Lower leg skin (tissue), 4 donors: Measurements from ENCODE around the gene FAM228B. TPM values are rescaled to one million over a fixed set of nuclear protein-coding genes. Genes with fewer than 3 reads are reported as not detected.

Experiments used
- DNase-seq, 2 donors: peaks; one replicate each; pipeline ENCODE4 v3.0.0-alpha.2; 2019; ENCODE audit warnings: low spot score in 2 of 2
- H3K4me3 ChIP-seq: fragments of 200-600 bp; sonication (generic); 2 replicates; pipeline ENCODE4 v1.5.1; 2017; ENCODE audit warnings: mild to moderate bottlenecking, low read depth; ENCODE audit not compliant: poor library complexity, severe bottlenecking
- POLR2A ChIP-seq, 2 donors: fragments of 450-650 bp; IDR thresholded peaks; one replicate each; pipeline ENCODE4 v1.6.1; 2016 to 2017; ENCODE audit warnings: antibody characterized with exemption in 2 of 2, mild to moderate bottlenecking in 1 of 2, moderate library complexity in 1 of 2
- WGBS, 2 donors: methylation state at CpG; one replicate each; pipeline ENCODE4 v1.1.5; 2018; 5-methylcytosine and 5-hydroxymethylcytosine counted together
- intact Hi-C: fragments of 100-400 bp; cut with DNase I; formaldehyde crosslinking; loops from one replicate; pipeline ENCODE4 v1.15.0; 2023; ENCODE audit warnings: low total_unique reads
- total RNA-seq, 4 donors: library from RNA; depleted of rRNA; stranded (reverse); fragments of >200 nt; gene quantifications; one replicate each; pipeline ENCODE4 v1.1.0, GENCODE V29; 2016
- TF ChIP-seq, protein P1 (sequence below), 3 donors: fragments of 450-650 bp; IDR thresholded peaks; one replicate each; pipeline ENCODE4 v1.5.1; 2016; ENCODE audit warnings: antibody characterized with exemption in 3 of 3, mild to moderate bottlenecking in 3 of 3, moderate library complexity in 2 of 3

FAM228B gene
- total RNA-seq, 4 donors from 2014 or later, result 2.8 to 15.1 (median 4.6) TPM

DNA sequence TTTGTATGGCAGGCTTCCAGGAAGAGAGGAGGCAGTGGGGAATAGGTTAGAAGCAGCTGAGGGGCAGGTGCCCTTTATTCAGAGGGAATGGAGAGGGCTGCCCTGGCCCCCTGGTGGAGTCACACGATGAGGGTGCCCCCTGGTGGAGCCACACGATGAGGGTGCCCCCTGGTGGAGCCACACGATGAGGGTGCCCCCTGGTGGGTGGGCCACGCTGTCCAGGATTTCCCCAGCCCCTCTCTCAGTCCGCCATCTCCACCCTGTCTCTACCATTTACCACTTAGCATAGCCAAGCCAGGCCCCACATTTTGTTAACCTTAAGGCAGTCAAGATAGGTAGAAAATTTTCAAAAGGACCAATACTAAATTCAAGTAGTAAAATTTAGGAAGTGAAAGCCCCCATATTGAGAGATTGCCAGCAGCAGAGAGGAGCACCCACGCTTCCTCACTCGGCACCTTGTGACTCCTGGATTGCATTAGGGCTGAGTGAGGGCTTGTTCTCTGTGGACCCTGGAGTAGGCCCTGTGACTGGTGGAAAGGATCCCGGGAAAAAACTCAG, 41.2 kb downstream of the FAM228B start:
- DNase-seq, result no peak
- no peak overlapping the region for H3K4me3 ChIP-seq
- TF ChIP-seq POLR2A (IDR thresholded peaks at IDR 0.05), result no peak
- TF ChIP-seq, protein P1, sequence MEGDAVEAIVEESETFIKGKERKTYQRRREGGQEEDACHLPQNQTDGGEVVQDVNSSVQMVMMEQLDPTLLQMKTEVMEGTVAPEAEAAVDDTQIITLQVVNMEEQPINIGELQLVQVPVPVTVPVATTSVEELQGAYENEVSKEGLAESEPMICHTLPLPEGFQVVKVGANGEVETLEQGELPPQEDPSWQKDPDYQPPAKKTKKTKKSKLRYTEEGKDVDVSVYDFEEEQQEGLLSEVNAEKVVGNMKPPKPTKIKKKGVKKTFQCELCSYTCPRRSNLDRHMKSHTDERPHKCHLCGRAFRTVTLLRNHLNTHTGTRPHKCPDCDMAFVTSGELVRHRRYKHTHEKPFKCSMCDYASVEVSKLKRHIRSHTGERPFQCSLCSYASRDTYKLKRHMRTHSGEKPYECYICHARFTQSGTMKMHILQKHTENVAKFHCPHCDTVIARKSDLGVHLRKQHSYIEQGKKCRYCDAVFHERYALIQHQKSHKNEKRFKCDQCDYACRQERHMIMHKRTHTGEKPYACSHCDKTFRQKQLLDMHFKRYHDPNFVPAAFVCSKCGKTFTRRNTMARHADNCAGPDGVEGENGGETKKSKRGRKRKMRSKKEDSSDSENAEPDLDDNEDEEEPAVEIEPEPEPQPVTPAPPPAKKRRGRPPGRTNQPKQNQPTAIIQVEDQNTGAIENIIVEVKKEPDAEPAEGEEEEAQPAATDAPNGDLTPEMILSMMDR (IDR thresholded peaks at IDR 0.05), result no peak
- 53 to 64% methylated on average over 8 of the region's 8 CpGs for WGBS, 2 donors
- intact Hi-C loops, result no loop called here

DNA sequence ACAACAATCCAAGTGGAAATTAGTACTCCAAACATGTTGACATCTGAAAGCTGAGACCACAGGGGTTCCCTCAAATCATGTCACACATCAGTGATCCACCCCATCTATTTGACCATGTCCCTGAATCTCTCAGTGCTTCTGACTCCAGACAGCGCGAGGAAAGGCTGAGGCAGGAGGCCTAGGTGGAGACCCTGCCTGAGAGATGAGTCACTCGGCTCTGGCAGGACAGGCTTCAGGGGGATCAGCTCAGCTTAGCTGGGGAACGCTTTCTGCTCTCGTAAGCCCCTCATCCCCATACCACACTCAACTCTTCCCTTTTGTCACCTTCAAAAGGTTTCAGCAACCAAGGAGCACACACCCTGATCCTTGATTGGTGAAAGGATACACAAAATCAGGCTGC, 45.8 kb downstream of the FAM228B start:
- WGBS, 2 donors, result 92 to 95% methylated on average over 5 of the region's 5 CpGs
- TF ChIP-seq POLR2A (IDR thresholded peaks at IDR 0.05), result no peak
- TF ChIP-seq, protein P1 (IDR thresholded peaks at IDR 0.05), result no peak
- H3K4me3 ChIP-seq, result no peak overlapping the region
- intact Hi-C loops, result no loop called here
- DNase-seq, result no peak

DNA sequence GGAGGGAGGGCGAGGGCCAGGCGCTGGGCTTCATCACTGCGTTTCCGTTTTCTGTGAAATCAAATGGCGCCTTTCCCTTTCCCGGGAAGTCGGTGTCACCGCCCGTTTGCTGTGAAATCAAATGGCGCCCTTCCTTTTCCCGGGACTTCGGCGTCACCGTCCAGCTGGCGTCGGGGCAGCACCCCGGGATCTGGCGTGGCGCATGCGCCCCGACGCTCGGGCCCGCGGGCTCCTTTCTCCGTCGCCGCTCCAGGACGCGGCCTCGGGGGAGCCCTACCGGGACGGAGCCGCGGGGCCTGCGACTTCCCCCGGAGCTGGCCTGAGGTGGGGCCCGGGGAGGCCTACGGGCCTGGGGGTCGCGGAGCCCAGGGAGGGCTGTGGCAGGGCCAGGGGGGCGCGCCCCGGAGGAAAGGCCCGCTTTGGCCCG, 51.6 kb downstream of the FAM228B start, which contains the start of gene FAM228A:
FAM228A (plus strand) TSS at position 203 of the 427 bp plus-strand sequence. CDS start 428 bp downstream, outside the sequence.
- no peak within 1 kb of the TSS for H3K4me3 ChIP-seq
- no peak for DNase-seq
- intact Hi-C loops, result no loop called here
- 44 to 57% methylated on average over 17 to 20 of the region's 46 CpGs for WGBS, 2 donors
- no peak for TF ChIP-seq POLR2A (IDR thresholded peaks at IDR 0.05)
- TF ChIP-seq, protein P1 (IDR thresholded peaks at IDR 0.05), result no peak

DNA sequence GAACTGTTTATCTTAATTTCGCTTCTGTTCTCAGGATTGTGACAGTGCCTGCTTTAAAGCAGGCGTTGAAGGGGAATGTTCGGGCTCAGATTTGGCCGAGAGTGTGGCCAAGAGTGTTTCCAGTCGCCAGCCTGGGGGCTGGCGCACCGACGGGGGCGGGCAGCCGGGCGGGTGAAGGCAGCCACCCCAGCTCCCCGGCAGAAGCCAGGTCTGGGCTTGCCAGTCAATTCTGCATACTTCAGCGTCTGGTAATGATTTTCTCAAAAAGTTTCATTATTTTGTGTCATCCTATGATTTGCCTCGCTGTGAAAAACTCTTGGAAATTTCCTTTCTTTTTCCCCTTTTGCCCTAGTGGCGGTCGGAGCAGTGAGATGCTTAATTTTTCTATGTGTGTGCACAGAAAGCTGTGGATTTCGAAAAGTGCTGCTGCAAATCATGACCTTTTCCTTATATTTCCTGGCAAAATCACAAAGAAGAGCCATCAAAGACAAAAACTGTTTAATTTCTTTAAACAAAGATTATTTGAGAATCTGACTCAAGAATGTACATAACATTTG, 52.4 kb downstream of the FAM228B start:
- no peak overlapping the region for H3K4me3 ChIP-seq
- intact Hi-C loops, result no loop called here
- WGBS, 2 donors, result 32 to 37% methylated on average over 17 of the region's 17 CpGs
- TF ChIP-seq POLR2A (IDR thresholded peaks at IDR 0.05), result no peak
- TF ChIP-seq, protein P1 (IDR thresholded peaks at IDR 0.05), result no peak
- no peak for DNase-seq

DNA sequence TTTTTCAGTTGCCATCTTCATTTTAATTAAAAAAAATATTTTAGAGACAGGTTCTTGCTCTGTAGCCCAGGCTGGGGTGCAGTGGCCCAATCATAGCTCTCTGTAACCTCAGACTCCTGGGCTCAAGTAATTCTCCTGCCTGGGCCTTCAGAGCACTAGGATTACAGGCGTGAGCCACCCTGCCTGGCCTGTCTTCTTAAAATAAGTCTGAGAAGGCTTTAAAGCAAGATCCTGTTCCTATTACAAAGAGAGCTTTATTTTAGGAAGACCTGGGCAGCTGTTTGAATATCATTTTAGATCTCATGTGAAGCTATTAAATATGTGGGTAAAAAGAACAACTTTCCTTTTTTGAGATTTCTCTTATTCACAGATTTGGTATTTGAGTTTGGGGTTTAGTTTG, 53.1 kb downstream of the FAM228B start:
- TF ChIP-seq POLR2A (IDR thresholded peaks at IDR 0.05), result no peak
- TF ChIP-seq, protein P1 (IDR thresholded peaks at IDR 0.05), result no peak
- intact Hi-C loops, result no loop called here
- 52 to 78% methylated on average over 1 of the region's 1 CpG for WGBS, 2 donors
- no peak for DNase-seq
- H3K4me3 ChIP-seq, result no peak overlapping the region

DNA sequence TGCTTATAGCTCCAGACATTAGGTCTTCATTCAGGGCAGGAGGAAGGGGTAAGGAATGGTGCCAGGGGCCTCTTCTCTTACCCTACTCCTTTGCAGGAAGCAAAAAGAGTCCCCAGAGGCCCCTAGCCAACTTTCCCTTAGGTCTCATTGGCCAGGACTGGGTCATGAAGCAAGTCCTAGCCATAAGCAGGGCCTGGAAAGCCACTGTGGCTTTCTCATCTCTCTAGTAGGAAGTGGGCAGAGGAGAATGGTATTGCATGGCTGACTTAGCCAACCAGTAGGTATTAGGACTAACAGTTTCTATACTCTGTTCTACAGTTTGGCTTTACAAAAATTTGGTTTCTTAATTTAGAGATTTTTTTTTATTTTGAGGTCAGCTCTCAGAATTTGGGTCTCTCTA, 56.4 kb downstream of the FAM228B start:
- intact Hi-C loops, result no loop called here
- DNase-seq, result no peak
- TF ChIP-seq, protein P1 (IDR thresholded peaks at IDR 0.05), result no peak
- TF ChIP-seq POLR2A (IDR thresholded peaks at IDR 0.05), result no peak
- H3K4me3 ChIP-seq, result no peak overlapping the region
